ENCODE results near the gene RFTN2. TPM values are rescaled to one million over a fixed set of nuclear protein-coding genes. Genes with fewer than 3 reads are reported as not detected.

RFTN2 gene
- total RNA-seq, 1 donor from 2014 or later: 5.5 TPM

DNA sequence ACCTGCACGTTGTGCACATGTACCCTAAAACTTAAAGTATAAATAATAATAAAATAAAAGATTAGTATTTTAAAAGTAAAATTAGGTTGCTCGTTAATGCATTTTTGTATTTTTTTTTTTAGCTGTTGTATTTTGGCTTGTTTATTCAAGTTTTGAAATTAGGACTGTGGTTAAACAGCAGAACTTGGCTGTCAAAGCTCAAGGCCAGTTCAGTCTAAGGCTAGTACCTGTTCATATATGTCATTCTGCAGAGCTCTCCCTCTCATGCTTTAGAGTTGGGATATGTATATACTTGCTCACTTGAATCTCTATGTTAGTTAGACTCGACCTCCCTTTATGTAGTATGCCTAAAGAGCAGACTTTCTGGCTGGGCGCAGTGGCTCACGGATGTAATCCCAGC is 126.8 kb downstream of the RFTN2 start:
- no peak for DNase-seq (ENCODE audit: low spot score)

DNA sequence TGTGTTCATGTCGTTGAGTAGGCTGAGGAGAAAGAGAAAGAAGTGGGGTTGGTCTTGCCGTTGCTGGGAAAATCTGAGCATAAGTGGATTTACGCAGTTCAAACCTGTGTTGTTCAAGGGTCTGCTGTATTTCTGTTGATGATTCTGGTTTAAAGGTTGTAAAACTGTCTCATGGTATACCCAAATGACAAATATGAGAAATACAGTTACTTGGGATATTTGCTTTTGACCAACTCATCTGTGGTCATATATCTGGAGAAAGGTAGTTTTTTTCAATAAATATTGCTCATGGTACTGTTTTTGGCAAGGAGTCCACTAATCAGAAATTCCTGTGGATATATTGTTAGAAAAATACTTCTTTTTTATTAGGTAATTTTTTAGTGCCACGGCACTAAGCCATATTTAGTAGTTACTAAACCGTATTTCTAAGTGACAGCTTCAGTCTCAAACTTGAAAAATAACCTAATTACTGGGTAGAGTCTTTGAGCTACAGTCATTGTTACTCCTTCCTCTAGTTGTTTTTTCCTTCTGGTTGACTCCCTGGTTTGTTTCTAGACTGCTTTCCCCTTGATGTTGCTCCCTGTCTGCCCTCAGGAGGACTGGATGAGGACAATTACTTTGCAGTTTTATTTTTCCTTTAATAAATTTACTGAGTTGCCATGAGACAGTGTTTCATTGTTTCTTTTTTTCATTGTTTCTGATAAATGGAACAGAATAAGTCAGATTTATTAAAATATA is 128.1 kb downstream of the RFTN2 start:
- no peak for DNase-seq (ENCODE audit: low spot score)

DNA sequence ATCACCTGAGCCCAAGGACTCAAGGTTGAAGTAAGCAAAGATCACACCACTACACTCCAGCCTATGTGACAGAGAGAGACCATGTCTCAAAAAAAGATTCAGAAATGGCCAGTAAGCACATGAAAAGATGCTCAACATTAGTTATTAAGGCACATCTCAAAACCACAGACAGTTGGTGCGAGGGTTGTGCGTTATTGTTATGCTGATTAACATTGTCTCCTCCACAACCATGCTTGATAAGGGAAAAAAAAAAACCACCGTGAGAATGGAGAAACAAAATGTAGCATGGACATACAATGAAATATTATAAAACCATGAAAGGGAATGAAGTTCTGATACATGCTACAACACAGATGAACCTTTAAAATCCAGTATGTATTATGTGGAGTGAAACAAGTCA is 132.2 kb downstream of the RFTN2 start:
- DNase-seq (ENCODE audit: low spot score): no peak

DNA sequence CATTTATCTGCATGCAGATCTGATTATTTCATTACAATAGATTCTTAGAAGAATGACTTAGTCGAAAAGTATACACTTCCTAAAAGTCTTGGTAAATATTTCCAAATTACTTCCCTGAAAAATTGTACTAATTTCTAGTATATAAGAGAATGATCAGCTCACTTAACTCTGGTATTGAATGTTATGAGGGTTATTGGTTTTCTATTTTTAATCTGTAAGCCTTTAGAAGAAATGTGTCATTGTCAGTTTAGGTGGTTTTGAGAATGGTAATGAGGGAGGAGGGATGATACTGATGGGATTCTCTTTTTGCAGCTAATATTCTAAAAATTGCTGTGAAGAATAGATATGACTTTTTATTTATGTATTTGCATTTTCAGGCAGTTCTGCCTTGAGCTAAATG is 135.7 kb downstream of the RFTN2 start:
- no peak for DNase-seq (ENCODE audit: low spot score)

DNA sequence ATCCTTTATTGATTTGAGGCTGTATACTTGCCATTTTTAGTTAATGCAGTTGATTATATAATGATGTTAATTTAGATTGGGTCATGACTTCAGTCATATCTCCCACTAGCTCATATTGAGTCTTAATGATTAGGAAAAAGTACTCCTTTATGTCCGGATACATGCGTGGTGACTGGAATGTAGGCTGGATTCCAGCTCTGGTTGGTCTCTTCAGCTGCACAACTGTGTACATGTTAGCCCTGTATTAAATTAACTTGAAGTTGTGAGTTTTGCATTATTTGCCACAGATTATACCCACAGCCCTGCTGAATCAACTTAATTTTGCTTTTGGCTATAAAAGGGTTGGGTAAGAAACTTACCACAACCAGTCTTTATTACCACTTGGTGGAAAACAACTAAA is 137.0 kb downstream of the RFTN2 start:
- no peak for DNase-seq (ENCODE audit: low spot score)

Other genes with a start within 250 kb of the RFTN2 start
- 206 TPM for gene SF3B1, start 240.6 kb downstream of the RFTN2 start, total RNA-seq
- 22.7 TPM for gene COQ10B, start 222.0 kb downstream of the RFTN2 start, total RNA-seq
- 221 TPM for gene HSPD1, start 175.7 kb downstream of the RFTN2 start, total RNA-seq
- gene HSPE1, start 175.2 kb downstream of the RFTN2 start, total RNA-seq: 115 TPM
- 16.3 TPM for gene MOB4, start 159.5 kb downstream of the RFTN2 start, total RNA-seq
- 4.8 TPM for gene MARS2, start 29.8 kb upstream of the RFTN2 start, total RNA-seq
- not detected for gene BOLL, start 109.7 kb upstream of the RFTN2 start, total RNA-seq
- 4.4 TPM for gene PLCL1, start 129.0 kb upstream of the RFTN2 start, total RNA-seq